Measurements from ENCODE around the gene LTA4H.
A peak's percentile ranks its signal among the peaks of the same experiment; 100 is the strongest.
"Not testable (repeated sequence)": the region's sequence is repeated elsewhere in the genome, so short reads cannot be mapped to it uniquely, and the experiment has no call there.

The LTA4H gene

DNA sequence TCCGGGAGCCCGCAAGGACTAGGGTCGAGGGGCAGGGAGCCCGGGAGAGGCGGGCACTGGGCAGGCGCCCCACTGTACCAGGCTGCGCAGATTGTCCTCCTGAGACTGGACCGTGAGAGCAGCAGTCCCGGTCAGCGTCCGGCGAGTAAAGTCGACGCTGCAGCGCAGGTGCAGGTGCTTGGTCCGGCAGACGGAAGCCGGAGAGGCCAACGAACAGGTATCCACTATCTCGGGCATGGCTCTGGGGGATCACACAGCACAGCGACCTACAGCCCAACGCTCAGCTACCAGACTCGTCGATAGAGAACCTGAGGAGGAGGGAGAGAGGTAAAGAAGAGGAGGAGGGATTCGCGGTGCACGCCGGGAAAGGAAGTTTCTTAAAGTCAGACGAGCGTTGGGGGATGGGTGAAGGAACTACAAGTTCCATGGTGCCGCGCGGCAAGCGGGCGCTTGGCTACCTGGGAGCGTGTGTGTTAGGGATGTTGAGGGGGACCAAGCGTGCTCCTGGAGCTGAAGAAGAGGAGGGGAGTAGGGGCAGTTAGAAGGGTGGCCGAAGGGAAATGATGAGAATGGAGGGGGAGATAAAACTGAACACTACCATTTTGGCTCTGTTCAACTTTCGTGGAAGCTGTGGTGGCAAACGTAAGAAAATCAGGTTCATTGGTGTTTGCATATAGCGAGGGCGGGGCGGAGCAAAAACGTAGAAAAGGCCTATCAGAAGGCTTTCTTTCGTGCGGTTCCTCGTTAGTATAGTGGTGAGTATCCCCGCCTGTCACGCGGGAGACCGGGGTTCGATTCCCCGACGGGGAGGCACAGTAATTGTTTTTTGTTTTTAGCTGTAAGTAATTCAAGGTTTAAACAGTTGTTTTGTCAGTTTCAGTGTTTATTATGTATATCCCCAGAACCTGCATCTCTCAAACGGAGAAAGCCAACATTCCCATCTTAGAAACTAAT lies at the start of gene LTA4H:
Gene LTA4H (minus strand): TSS at position 305 of the 954 bp plus-strand sequence. CDS start 68 bp downstream, at position 237.
- peak; percentile 100 for DNase-seq

DNA sequence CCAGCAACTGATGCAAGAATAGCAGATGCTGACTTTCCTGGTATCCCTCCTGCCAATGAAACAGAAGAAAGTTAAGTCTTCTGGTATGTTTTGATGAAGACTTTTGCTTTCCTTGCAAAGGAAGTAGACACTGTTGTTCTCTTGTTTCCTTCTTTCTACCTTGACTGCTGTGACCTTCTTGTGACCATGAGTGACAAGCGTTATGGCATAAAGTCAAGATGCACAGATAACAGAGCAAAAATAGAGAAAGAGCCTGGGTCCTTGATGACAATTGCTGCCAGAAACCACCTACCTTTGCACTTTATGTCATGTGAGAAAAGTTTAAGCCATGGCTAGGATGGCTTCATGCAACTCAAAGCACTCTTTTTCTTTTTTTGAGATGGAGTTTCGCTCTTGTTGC lies 49.2 kb upstream of the LTA4H start:
- no peak for DNase-seq

GRCh38 chr12:96083020-96083719 lies 47.8 kb upstream of the LTA4H start:
- no peak for DNase-seq

- no peak for DNase-seq
Observed at GRCh38 chr12:96081596-96081995, 46.2 kb upstream of the LTA4H start.

GRCh38 chr12:96078231-96079135 lies 43.1 kb upstream of the LTA4H start:
- no peak for DNase-seq

DNA sequence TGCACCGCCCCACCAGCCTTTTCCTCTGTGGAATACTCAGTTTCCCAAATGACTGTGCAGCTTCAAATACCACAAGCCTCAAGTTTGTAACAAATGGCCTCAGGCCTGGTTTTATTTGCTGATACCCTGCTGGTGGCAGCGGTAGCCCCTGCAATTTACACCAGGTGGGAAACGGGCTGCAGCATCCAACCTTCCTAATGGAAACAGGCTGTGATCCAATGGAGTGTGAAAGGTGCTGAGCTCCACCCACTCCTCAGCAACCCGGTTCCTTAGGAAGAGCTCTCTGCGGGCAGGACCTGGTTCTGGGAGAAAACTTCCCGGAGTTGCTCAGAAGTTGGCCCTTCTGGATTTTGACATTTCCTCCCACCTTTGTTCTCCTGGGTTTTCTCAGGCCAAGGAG lies 41.7 kb upstream of the LTA4H start:
- DNase-seq: no peak

- no peak for DNase-seq
Observed at GRCh38 chr12:96075560-96075959, 40.2 kb upstream of the LTA4H start.

DNA sequence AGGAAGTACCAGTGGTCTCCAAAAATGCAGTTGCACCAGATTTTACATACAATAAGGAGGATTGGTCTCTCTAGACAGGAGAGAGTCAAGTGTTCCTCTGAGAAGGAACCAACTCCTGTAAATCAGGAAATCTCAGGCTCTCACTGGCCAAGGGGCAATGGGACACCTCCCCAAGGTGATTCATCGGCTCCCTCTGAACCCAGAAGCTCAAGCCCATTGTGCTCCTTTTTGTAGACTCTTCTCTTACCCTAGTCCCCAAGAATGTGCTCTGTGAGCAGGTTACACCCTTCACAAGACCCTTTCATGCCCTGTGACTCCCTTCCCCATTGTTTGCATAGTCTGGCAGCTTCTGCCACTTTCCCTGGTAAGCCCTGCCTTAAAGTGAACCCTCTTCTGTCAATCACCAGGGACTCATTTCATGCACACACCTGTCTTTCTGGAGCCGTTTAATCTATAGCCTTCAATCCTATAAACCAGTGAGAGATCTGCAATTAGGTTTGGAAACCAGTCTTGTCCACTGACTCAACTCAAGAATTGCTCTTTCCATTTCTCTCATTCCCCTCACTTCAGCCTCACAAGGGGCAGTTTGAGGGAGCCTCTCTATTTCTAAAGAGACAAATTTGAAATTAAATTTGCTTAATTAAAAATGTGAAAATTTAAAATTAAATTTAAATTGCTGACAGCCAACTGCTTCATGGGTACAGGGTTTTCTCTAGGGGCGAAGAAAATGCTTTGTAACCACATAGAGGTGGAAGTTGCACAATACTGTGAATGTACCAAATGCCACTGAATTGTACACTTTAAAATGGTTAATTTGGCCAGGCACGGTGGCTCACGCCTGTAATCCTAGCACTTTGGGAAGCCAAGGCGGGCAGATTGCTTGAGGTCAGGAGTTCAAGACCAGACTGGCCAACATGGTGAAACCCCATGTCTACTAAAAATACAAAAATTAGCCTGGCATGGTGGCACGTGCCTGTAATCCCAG lies 38.3 kb upstream of the LTA4H start:
- DNase-seq: peak; percentile 31

- DNase-seq: peak; percentile 56
Observed at GRCh38 chr12:96070670-96071279, 35.4 kb upstream of the LTA4H start.

- no peak for DNase-seq
Observed at GRCh38 chr12:96069511-96070231, 34.3 kb upstream of the LTA4H start.

GRCh38 chr12:96068636-96069035 lies 33.2 kb upstream of the LTA4H start:
- DNase-seq: no peak

- no peak for DNase-seq
Observed at GRCh38 chr12:96068111-96068510, 32.7 kb upstream of the LTA4H start.

DNA sequence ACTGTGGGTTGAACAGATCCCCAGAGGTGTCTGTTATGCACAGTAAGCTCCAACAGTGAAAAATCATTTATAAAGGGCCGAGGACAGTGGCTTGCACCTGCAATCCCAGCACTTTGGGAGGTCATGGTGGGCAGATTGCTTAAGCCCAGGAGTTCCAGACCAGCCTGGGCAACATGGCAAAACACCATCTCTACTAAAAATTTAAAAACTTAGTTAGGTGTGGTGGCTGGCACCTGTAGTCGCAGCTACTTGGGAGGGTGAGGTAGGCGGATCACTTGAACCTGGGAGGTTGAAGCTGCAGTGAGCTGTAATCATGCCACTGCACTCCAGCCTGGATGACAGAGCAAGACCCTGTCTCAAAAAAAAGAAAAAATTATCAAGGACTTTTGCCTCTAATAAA lies 30.4 kb upstream of the LTA4H start:
- DNase-seq: not testable (repeated sequence)

DNA sequence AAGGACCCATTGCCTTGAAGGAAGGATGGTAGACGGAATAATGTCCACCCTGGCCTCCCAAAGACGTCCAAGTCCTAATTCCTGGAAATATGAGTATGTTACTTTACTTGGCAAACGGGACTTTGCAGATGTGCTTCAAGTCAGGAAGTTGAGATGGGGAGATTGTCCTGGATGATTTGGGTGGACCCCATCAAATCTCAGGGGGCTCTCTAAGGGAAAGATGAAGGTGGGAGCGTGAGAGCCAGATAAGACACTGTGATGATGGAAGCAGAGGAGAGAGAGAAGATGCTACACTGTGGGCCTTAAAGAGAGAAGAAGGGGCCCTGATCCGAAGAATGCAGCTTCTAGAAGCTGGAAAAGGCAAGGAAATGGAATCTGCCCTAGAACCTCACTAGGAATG lies 29.6 kb upstream of the LTA4H start:
- no peak for DNase-seq

DNA sequence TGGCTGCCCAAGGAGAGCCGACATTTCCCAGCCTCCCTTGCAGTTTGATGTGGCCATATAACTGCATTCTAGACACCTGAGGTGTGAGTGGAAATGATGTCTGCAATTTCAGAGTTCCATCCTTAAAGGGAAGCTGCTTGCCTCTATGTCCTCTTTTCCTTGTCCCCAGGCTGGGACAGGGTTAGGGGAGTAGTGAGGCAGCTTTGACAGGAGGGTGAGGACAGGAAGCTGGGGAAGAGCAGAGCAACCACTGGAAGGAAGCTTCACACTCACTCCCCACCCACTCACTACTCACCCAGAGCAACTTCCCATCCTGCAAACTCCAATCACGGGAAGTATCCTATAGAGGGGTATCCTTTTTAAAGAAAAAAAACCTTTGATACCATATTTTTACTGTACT lies 28.9 kb upstream of the LTA4H start:
- DNase-seq: no peak

GRCh38 chr12:96063046-96063445 lies 27.7 kb upstream of the LTA4H start:
- DNase-seq: peak; percentile 52

- DNase-seq: peak; percentile 93
Observed at GRCh38 chr12:96061864-96062453, 26.6 kb upstream of the LTA4H start.

DNA sequence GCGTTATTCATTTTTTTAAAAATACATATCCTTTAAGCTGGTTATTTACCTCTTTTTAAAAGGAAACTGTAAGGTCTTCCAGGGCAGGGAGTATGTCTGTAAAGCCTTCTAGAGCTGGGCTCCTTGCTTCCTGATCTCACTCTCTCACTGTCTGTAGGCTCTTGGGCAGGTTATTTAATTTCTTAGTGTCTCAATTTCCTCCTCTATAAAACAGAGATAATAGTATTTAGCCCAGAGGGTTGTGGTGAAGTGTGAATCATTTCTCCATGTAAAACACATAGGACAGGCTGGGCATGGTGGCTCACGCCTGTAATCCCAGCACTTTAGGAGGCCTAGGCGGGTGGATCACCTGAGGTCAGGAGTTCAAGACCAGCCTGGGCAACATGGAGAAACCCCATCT lies 25.9 kb upstream of the LTA4H start:
- DNase-seq: no peak

GRCh38 chr12:96060041-96060440 lies 24.7 kb upstream of the LTA4H start:
- DNase-seq: no peak

GRCh38 chr12:96057986-96058553 lies 22.7 kb upstream of the LTA4H start:
- DNase-seq: peak; percentile 33
